ENCODE data around the gene DUT.

DUT gene

DNA sequence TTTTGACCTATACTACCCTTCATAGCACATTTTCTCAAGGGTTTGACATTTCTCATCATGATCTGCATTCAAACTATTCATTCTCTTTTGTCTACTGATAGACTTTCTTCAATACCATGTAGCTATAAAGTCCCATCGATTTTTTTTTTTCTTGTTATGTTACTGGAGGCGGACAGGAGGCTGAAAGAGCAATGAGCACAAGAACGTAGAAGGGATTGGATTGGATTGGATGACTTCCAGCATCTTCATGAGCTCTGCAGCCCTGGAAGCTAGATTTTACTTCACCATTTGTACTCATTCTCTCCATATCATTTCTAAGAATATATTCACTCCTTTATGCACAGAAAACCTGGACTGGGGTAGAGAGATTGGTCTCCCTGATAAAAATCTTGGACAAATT is 43.2 kb downstream of the DUT start:
- Histone ChIP-seq H3K27ac (ENCODE audit: low read depth, low read length) (no peak overlapping the region), H3K79me2 (ENCODE audit: control insufficient read depth, low read length) (no peaks in the 10 kb centered on the region), H4K20me1 (ENCODE audit: control insufficient read depth, insufficient read depth, low read depth, low read length) (no peaks in the 10 kb centered on the region), H3K9me2 (replicated peaks; ENCODE audit: control insufficient read depth, low read length) (no peaks in the 10 kb centered on the region), H3K4me1 (ENCODE audit: control insufficient read depth, low read length) (no peaks in the 10 kb centered on the region), H3K9me3 (ENCODE audit: control insufficient read depth, insufficient read depth, low read length) (no peaks in the 10 kb centered on the region), H3K36me3 (ENCODE audit: control insufficient read depth, low read length) (no peaks in the 10 kb centered on the region), H3K4me2 (ENCODE audit: low read length) (no peak overlapping the region), H3F3A (ENCODE audit: control insufficient read depth, insufficient read depth) (no peaks in the 10 kb centered on the region), H3K27me3 (ENCODE audit: control insufficient read depth, low read length) (0 out of 2 replicates have a peak, but pooled peaks cover 1% of the 10 kb centered on the region), H3K4me3 (ENCODE audit: low read length) (no peak overlapping the region)
- TF ChIP-seq, protein P1, sequence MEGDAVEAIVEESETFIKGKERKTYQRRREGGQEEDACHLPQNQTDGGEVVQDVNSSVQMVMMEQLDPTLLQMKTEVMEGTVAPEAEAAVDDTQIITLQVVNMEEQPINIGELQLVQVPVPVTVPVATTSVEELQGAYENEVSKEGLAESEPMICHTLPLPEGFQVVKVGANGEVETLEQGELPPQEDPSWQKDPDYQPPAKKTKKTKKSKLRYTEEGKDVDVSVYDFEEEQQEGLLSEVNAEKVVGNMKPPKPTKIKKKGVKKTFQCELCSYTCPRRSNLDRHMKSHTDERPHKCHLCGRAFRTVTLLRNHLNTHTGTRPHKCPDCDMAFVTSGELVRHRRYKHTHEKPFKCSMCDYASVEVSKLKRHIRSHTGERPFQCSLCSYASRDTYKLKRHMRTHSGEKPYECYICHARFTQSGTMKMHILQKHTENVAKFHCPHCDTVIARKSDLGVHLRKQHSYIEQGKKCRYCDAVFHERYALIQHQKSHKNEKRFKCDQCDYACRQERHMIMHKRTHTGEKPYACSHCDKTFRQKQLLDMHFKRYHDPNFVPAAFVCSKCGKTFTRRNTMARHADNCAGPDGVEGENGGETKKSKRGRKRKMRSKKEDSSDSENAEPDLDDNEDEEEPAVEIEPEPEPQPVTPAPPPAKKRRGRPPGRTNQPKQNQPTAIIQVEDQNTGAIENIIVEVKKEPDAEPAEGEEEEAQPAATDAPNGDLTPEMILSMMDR (IDR thresholded peaks at IDR 0.05; ENCODE audit: low read depth, low read length, poor library complexity, severe bottlenecking) = no peak
- no peak for TF ChIP-seq EZH2phosphoT487 (IDR thresholded peaks at IDR 0.05; ENCODE audit: borderline replicate concordance, low read length)

DNA sequence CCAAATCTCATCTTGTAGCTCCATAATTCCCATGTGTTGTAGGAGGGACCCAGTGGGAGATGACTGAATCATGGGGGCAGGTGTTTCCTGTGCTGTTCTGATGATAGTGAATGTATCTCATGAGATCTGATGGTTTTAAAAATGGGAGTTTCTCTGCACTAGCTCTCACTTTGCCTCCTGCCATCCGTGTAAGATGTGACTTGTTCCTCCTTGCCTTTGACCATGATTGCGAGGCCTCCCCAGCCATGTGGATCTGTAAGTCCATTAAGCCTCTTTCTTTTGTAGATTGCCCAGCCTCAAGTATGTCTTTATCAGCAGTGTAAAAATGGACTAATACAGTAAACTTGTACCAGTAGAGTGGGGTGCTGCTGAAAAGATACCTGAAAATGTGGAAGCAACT is 44.5 kb downstream of the DUT start:
- H3K27ac ChIP-seq (ENCODE audit: low read depth, low read length) = no peak overlapping the region
- no peaks in the 10 kb centered on the region for H4K20me1 ChIP-seq (ENCODE audit: control insufficient read depth, insufficient read depth, low read depth, low read length)
- H3K4me2 ChIP-seq (ENCODE audit: low read length) = no peak overlapping the region
- H3K4me1 ChIP-seq (ENCODE audit: control insufficient read depth, low read length) = no peaks in the 10 kb centered on the region
- no peak for TF ChIP-seq EZH2phosphoT487 (IDR thresholded peaks at IDR 0.05; ENCODE audit: borderline replicate concordance, low read length)
- no peaks in the 10 kb centered on the region for H3K27me3 ChIP-seq (ENCODE audit: control insufficient read depth, low read length)
- H3K79me2 ChIP-seq (ENCODE audit: control insufficient read depth, low read length) = no peaks in the 10 kb centered on the region
- H3K4me3 ChIP-seq (ENCODE audit: low read length) = no peak overlapping the region
- H3K9me2 ChIP-seq (replicated peaks; ENCODE audit: control insufficient read depth, low read length) = no peaks in the 10 kb centered on the region
- no peaks in the 10 kb centered on the region for H3K9me3 ChIP-seq (ENCODE audit: control insufficient read depth, insufficient read depth, low read length)
- no peaks in the 10 kb centered on the region for H3F3A ChIP-seq (ENCODE audit: control insufficient read depth, insufficient read depth)
- H3K36me3 ChIP-seq (ENCODE audit: control insufficient read depth, low read length) = no peaks in the 10 kb centered on the region

DNA sequence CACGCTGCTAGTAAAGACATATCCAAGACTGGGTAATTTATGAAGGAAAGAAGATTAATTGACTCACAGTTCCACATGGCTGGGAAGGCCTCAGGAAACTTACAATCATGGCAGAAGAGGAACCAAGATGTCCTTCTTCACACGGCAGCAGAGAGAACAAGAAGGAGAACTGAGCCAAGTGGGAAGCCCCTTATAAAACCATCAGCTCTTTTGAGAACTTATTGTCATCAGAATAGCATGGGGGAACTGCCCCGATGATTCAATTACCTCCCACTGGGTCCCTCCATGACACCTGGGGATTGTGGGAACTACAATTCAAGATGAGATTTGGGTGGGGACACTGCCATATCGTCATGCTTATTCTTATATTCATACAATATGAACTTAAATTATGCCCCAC is 49.0 kb downstream of the DUT start:
- Histone ChIP-seq H3K4me3 (ENCODE audit: low read length) (no peak overlapping the region), H3K27me3 (ENCODE audit: control insufficient read depth, low read length) (no peaks in the 10 kb centered on the region), H3K9me3 (ENCODE audit: control insufficient read depth, insufficient read depth, low read length) (no peaks in the 10 kb centered on the region), H3K36me3 (ENCODE audit: control insufficient read depth, low read length) (no peaks in the 10 kb centered on the region), H3K9me2 (replicated peaks; ENCODE audit: control insufficient read depth, low read length) (no peaks in the 10 kb centered on the region), H3K4me1 (ENCODE audit: control insufficient read depth, low read length) (peaks cover 5% of the 10 kb centered on the region), H4K20me1 (ENCODE audit: control insufficient read depth, insufficient read depth, low read depth, low read length) (no peaks in the 10 kb centered on the region), H3K27ac (ENCODE audit: low read depth, low read length) (no peak overlapping the region), H3F3A (ENCODE audit: control insufficient read depth, insufficient read depth) (no peaks in the 10 kb centered on the region), H3K4me2 (ENCODE audit: low read length) (no peak overlapping the region), H3K79me2 (ENCODE audit: control insufficient read depth, low read length) (no peaks in the 10 kb centered on the region)
- no peak for TF ChIP-seq EZH2phosphoT487 (IDR thresholded peaks at IDR 0.05; ENCODE audit: borderline replicate concordance, low read length)
- TF ChIP-seq, protein P1 (IDR thresholded peaks at IDR 0.05; ENCODE audit: low read depth, low read length, poor library complexity, severe bottlenecking) = no peak

DNA sequence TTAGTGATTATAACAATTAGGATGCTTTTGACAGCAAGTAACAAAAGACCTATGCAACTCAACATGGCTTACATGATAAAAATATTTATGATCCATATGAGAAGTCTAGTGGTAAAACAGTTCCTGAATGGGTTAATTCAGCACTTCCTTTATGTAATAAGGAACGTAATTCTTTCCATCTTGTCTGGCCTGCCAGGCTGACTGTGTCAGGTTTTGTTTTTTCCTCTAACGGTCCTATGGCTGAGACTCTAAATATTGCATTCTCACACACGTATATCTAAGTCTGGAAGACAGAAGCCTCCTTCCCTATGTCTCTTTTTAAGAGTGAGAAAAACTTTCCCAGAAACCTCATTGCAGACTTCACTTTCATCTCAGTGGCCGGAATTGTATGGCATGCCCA is 50.6 kb downstream of the DUT start:
- Histone ChIP-seq H3K79me2 (ENCODE audit: control insufficient read depth, low read length) (no peaks in the 10 kb centered on the region), H3K9me2 (replicated peaks; ENCODE audit: control insufficient read depth, low read length) (no peaks in the 10 kb centered on the region), H3K9me3 (ENCODE audit: control insufficient read depth, insufficient read depth, low read length) (no peaks in the 10 kb centered on the region), H4K20me1 (ENCODE audit: control insufficient read depth, insufficient read depth, low read depth, low read length) (no peaks in the 10 kb centered on the region), H3K36me3 (ENCODE audit: control insufficient read depth, low read length) (no peaks in the 10 kb centered on the region), H3K27me3 (ENCODE audit: control insufficient read depth, low read length) (no peaks in the 10 kb centered on the region), H3K27ac (ENCODE audit: low read depth, low read length) (no peak overlapping the region), H3K4me1 (ENCODE audit: control insufficient read depth, low read length) (peaks cover 5% of the 10 kb centered on the region), H3K4me3 (ENCODE audit: low read length) (no peak overlapping the region), H3F3A (ENCODE audit: control insufficient read depth, insufficient read depth) (no peaks in the 10 kb centered on the region), H3K4me2 (ENCODE audit: low read length) (no peak overlapping the region)
- no peak for TF ChIP-seq EZH2phosphoT487 (IDR thresholded peaks at IDR 0.05; ENCODE audit: borderline replicate concordance, low read length)
- TF ChIP-seq, protein P1 (IDR thresholded peaks at IDR 0.05; ENCODE audit: low read depth, low read length, poor library complexity, severe bottlenecking) = no peak

Measured in DOHH2 (cell line).